Thymus (tissue), 11 donors: Measurements from ENCODE around the gene FOXG1. TPM values are rescaled to one million over a fixed set of nuclear protein-coding genes. Genes with fewer than 3 reads are reported as not detected.

ENCODE experiments used
- DNase-seq, 9 donors: peaks; one replicate each; pipeline ENCODE4 v3.0.0-alpha.2; 2013; ENCODE audit warnings: low spot score in 9 of 9, low read depth in 6 of 9, missing footprints in 1 of 9
- H3K27ac ChIP-seq, 2 donors: one replicate each; pipeline ENCODE4 v1.5.1; 2013; ENCODE audit warnings: control low read depth in 1 of 2, low read depth in 1 of 2, low read length in 1 of 2, mild to moderate bottlenecking in 1 of 2, moderate library complexity in 1 of 2
- H3K27me3 ChIP-seq, 2 donors: one replicate each; pipeline ENCODE4 v1.5.1; 2013; ENCODE audit warnings: low read length in 1 of 2; ENCODE audit not compliant: control insufficient read depth in 2 of 2, insufficient read depth in 1 of 2
- H3K36me3 ChIP-seq, 2 donors: one replicate each; pipeline ENCODE4 v1.5.1; 2013; ENCODE audit warnings: low read length in 1 of 2, mild to moderate bottlenecking in 1 of 2, moderate library complexity in 1 of 2; ENCODE audit not compliant: control insufficient read depth in 2 of 2, insufficient read depth in 2 of 2
- H3K4me1 ChIP-seq, 2 donors: one replicate each; pipeline ENCODE4 v1.5.1; 2013; ENCODE audit warnings: low read length in 2 of 2; ENCODE audit not compliant: control insufficient read depth in 2 of 2, insufficient read depth in 2 of 2
- H3K4me3 ChIP-seq, 2 donors: one replicate each; pipeline ENCODE4 v1.5.1; 2013; ENCODE audit warnings: low read length in 2 of 2, control low read depth in 1 of 2, mild to moderate bottlenecking in 1 of 2
- H3K9me3 ChIP-seq, 2 donors: one replicate each; pipeline ENCODE4 v1.5.1; 2013; ENCODE audit warnings: low read length in 1 of 2, mild to moderate bottlenecking in 1 of 2; ENCODE audit not compliant: control insufficient read depth in 2 of 2, insufficient read depth in 1 of 2
- WGBS: extraction: QIAGEN DNeasy Blood & Tissue Kit; methylation state at CpG from one replicate; pipeline ENCODE4 v1.1.7; 2013; 5-methylcytosine and 5-hydroxymethylcytosine counted together
- polyA plus RNA-seq: library from polyadenylated mRNA; stranded (reverse); fragments of 200-250 nt; gene quantifications from one replicate; pipeline ENCODE4 v1.2.3, GENCODE V29; 2013
- total RNA-seq: library from RNA; stranded (reverse); fragments of 120-200 nt; gene quantifications from one replicate; pipeline ENCODE4 v1.2.4, GENCODE V29; 2013
- donor health status: healthy.

Gene FOXG1
- total and polyA plus RNA-seq, 2 donors: 1.9 to 11.4 TPM

DNA sequence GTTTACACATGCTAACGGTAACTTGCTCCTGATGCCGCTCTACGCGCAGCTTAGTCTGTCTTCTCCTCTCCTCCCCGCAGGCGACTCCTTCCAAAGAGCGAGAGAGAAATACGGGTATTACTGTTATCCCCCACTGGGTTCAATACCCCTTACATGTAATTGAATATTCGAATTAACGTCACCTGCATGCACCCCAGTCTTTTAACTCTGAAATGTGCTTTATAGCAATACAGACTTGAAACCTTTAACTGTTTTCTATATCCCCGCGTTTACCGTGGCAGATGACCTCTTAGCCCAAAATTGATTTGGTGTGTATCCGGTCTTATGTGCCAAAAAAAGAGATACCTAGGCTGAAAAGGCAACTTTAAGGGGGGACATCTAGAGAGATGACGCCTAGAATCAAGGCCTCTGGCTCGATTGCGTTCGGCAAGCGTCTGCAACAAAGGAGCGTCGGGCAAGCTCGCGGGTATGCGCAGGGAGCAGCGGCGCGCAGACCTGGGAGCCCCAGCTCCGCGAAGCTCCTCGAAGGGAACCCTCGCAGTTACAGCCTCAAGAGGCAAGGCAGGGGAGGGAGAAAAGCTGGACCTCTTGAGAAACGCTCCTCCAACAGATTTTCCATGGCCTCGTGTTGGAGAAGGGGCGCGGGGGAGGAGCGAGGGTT is 6.8 kb upstream of the FOXG1 start:
- H3K36me3 ChIP-seq: no peaks in the 10 kb centered on the region
- peak overlapping the region; percentile 56 to 74 for H3K27ac ChIP-seq
- H3K9me3 ChIP-seq: no peaks in the 10 kb centered on the region
- 7% methylated on average over 36 of the region's 36 CpGs for WGBS
- no peaks in the 10 kb centered on the region for H3K4me1 ChIP-seq
- H3K27me3 ChIP-seq: peaks cover 69 to 93% of the 10 kb centered on the region in 2 donors
- peak overlapping the region in 1 of 2 donors; percentile 2 for H3K4me3 ChIP-seq
- DNase-seq: no peak

DNA sequence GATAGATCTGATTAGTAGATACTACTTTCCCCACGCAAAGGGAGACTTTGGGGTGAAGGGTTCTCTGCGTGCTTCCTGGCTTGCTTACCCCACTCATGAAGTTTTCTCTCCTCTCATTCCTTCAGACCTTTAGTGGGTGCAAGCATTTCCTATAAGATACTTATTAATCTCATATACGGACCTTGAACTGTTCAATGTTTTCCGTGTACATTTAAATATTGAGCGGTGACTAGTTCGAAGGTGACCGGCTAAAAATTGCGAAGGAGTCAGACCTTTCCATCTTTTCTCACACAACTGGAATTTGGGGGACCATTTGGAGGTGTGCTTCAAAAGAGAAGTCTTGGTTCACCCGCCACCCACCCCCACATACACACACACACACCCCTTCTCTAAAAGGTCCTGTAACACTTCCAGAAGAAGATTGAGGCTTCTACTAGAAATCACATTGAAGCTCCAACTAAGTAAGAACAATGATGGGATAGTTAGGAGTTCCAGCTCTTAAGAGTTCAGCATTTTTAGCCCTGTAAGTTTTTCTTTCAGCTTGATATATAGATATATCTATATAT is 6.1 kb upstream of the FOXG1 start:
- Histone ChIP-seq H3K4me1 (no peaks in the 10 kb centered on the region), H3K4me3 (no peak overlapping the region), H3K9me3 (no peaks in the 10 kb centered on the region), H3K27ac (peak overlapping the region; percentile 56 to 74), H3K36me3 (no peaks in the 10 kb centered on the region), H3K27me3 (peaks cover 69 to 93% of the 10 kb centered on the region in 2 donors)
- DNase-seq: no peak
- whole genome bisulfite sequencing: 15% methylated on average over 9 of the region's 9 CpGs

DNA sequence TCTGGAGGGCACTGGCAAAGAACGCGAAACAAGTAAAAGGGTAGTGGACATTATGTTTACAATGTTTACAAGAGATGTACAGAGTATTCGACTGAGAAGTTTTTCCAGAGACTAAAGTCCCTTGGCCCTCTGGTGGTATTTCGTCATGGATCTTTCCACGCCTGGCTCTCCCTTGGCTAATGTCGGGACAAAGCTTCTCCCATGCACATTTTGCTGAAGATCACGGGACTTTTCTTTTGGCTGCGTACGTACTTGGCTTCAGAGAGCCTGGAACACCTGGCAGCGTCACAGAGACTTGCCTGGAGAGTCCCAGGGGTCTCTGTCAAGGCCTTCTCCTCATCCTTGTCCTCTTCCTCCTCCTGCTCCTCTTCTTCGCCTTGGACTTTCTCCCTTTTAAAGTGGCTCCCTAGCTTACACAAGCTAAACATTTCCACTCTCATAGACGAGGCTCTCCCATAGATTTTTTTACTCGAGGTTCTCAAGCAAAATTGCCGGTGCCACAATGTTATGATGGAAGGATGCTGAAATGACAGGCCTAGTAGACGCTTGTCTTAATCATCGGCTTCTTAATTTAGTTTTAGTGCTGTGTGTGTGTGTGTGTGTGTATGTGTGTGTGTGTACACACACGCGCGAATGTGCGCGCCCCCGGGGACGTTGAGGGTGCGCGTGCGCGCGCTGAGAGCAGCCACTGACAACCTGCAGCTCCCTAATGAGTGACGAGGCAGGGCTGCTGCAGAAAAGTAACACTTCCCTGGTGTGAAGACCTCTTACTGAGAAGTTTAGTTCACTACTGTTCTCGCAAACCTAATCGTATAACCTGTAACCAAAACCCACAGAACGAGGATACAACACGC is 4.9 kb upstream of the FOXG1 start:
- Histone ChIP-seq H3K27ac (peak overlapping the region; percentile 60 to 76), H3K27me3 (peaks cover 70 to 92% of the 10 kb centered on the region in 2 donors), H3K4me1 (no peaks in the 10 kb centered on the region), H3K36me3 (no peaks in the 10 kb centered on the region), H3K9me3 (no peaks in the 10 kb centered on the region), H3K4me3 (no peak overlapping the region)
- 7% methylated on average over 33 of the region's 33 CpGs for WGBS
- DNase-seq: no peak

DNA sequence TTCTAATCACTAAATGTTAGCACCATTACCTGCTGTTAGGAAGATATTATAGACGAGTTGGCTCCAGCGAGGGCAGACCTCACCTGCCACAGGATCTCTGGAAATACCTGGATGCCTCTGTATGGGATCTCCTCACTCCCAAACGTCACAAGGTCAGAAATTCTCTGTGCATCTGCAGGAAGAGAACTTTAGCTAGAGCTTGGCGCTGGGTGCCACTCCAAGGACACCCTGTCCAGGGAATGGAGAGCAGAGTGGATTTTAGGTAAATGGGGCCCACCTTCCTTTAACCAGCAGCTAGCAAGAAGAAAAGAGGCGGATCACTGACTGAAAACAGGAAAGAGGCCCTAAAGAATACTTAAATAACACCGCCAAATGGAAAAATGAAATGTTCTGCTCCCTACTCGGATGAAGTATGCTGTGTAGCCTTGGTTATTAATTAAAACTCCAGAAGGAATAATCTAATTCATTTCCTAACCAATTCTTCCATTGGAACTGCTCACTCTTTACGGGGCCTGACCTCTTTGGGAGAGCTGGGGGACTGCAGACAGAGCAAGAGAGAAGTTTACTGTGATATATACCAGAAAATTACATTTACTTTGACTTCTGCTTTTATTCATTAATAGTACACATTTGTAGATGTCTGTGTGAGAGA is 4.2 kb upstream of the FOXG1 start:
- Histone ChIP-seq H3K27me3 (peaks cover 70 to 91% of the 10 kb centered on the region in 2 donors), H3K9me3 (no peaks in the 10 kb centered on the region), H3K36me3 (no peaks in the 10 kb centered on the region), H3K4me3 (no peak overlapping the region), H3K4me1 (no peaks in the 10 kb centered on the region), H3K27ac (peak overlapping the region in 1 of 2 donors; percentile 76)
- 6% methylated on average over 8 of the region's 8 CpGs for WGBS
- DNase-seq: no peak

DNA sequence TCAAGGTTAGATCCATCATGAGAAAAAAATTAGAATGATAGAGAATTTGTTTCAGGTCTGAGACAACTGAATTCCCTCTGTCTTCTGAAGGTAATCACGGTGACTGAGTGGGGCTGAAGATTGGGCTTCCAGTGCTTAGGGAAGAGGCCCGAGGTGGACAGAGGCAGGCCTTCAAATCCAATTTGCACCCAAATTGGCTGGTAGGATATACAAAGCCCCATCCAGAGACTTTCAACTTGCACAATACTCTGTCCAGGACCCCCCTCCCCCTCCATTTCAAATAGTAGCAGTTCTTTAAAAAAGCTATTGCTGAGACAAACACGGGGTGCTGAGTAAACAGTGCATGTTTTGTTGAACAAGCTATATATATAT is 3.6 kb upstream of the FOXG1 start:
- H3K27me3 ChIP-seq: peaks cover 71 to 90% of the 10 kb centered on the region in 2 donors
- DNase-seq: no peak
- WGBS: 5% methylated on average over 3 of the region's 3 CpGs
- no peak overlapping the region for H3K27ac ChIP-seq
- H3K4me3 ChIP-seq: no peak overlapping the region
- H3K9me3 ChIP-seq: peaks cover 0 to 2% of the 10 kb centered on the region in 2 donors
- H3K4me1 ChIP-seq: no peaks in the 10 kb centered on the region
- no peaks in the 10 kb centered on the region for H3K36me3 ChIP-seq

DNA sequence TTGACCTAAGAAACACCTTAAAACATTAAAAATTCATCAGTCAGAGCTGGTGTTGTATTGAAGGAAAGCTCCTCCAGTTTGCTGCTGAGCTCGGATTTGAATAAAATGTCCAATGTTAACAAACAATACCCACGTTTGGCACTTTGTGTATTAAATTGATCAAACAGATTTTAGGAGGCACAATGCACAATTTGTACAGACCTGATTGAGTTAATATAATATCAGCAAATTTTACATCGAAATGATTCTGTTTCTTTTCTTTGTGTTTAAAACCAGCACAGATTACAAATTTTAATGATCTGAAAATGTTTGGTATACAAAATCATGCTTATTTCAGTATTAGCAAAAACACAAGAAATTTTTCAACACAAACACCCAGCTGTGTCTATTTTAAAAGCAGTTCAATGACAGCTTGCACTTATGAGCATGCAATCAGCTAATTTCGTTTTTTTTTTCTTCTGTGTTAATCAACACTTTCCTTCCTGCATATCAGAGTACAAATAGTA is 2.8 kb upstream of the FOXG1 start:
- DNase-seq: no peak
- Histone ChIP-seq H3K4me1 (no peaks in the 10 kb centered on the region), H3K9me3 (peaks cover 0 to 5% of the 10 kb centered on the region in 2 donors), H3K4me3 (no peak overlapping the region), H3K27ac (no peak overlapping the region), H3K36me3 (no peaks in the 10 kb centered on the region), H3K27me3 (peaks cover 72 to 90% of the 10 kb centered on the region in 2 donors)
- 4% methylated on average over 4 of the region's 4 CpGs for WGBS

DNA sequence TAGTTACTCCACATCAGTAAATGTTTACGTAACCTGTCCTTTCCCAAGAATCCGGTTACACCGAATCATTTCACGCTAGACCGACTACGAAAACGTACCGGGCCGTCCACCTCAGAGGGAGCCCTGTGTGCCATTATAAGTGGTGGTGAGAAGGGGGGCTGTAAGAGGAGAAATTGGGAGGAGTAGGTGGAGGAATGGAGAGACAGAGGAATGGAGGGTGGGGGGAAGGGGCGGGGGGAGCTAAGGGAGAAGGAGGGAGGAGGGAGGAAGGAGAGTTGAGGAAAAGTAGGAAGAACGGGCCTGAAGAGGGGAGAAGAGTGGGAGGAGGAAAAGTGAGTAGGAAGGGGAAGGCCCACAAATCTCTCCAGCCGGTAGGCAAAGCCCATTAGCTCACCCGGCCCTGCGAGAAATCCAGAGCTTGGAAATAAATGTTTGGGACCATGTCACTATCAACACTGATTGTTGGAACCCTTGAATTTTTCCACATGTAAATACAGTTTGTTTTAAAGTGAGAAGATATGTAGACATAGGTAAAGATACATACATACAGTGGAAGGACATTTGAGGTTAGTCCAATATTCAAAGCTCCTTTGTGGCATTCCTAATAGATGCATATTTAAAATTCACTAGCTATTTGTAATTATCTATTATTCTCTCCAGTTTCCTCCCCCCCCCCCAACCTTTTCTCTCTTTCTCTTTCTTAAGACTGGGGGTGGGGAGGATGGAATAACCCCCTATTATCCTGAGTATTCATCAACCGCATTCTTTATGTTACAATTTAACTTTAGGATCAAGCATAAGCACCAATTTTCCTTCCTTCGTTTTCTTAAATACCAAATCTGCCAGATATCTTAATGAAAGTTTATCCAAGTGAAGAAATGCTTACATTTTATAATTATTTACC is 2.1 kb upstream of the FOXG1 start:
- H3K4me1 ChIP-seq: no peaks in the 10 kb centered on the region
- peak overlapping the region in 1 of 2 donors; percentile 29 for H3K4me3 ChIP-seq
- peaks cover 0 to 5% of the 10 kb centered on the region in 2 donors for H3K9me3 ChIP-seq
- whole genome bisulfite sequencing: 11% methylated on average over 16 of the region's 16 CpGs
- peaks cover 76 to 89% of the 10 kb centered on the region in 2 donors for H3K27me3 ChIP-seq
- no peak for DNase-seq
- H3K36me3 ChIP-seq: no peaks in the 10 kb centered on the region
- peak overlapping the region in 1 of 2 donors; percentile 72 for H3K27ac ChIP-seq

DNA sequence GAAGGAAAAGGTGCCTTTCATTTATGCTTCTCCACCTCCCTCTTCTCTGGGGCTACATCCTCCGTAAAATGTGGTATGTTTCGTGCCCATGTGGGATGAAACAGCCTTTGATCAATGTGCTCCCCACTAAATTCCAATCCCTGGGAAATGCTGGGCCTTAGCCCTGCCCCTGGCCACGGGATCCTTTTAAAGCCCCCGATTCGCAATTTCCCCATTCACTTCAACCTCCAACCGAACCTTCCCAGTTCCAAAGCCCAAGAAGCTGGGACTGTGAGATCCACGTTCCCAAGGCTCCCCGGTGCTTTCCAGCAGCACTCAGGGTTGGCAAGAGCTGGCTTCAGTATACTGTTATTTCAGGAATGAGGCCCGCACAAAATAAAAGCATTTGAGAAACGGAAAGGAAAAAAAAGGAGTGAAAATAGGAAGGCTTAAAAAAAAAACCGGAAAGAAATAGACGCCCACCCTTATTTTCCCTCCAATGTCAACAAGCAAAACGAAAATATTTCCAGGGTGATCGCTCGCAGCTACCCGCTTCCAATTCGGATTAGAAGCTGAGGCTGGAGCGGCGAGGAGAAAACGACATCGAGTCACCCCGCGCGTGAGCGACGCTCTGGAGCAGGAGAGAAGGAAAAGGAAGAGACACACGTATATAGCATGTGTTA is 1.3 kb upstream of the FOXG1 start:
- Histone ChIP-seq H3K27ac (peak overlapping the region; percentile 72 to 86), H3K27me3 (peaks cover 68 to 81% of the 10 kb centered on the region in 2 donors), H3K36me3 (no peaks in the 10 kb centered on the region), H3K9me3 (peaks cover 0 to 5% of the 10 kb centered on the region in 2 donors), H3K4me3 (peak overlapping the region; percentile 15 to 29), H3K4me1 (no peaks in the 10 kb centered on the region)
- no peak for DNase-seq
- WGBS: 6% methylated on average over 27 of the region's 27 CpGs
